HAP-1 (cell line): Measurements from ENCODE around the gene PLEKHN1.

Experiments used
- DNase-seq, 2 experiments: peaks; one replicate each; pipeline ENCODE4 v3.0.0-alpha.2; 2016 to 2020; ENCODE audit warnings: low spot score in 2 of 2
- H3K27me3 ChIP-seq: fragments of 250-450 bp; sonication (Bioruptor Pico); 2 replicates; pipeline ENCODE4 v1.5.1; 2020; ENCODE audit warnings: low read depth, mild to moderate bottlenecking, moderate library complexity
- H3K36me3 ChIP-seq: fragments of 250-450 bp; sonication (Bioruptor Pico); replicated peaks from 2 replicates; pipeline ENCODE4 v1.5.1; 2020; ENCODE audit warnings: mild to moderate bottlenecking
- H3K4me1 ChIP-seq: fragments of 250-450 bp; sonication (Bioruptor Pico); 2 replicates; pipeline ENCODE4 v1.5.1; 2020; ENCODE audit warnings: mild to moderate bottlenecking
- H3K4me3 ChIP-seq: fragments of 250-450 bp; sonication (Bioruptor Pico); 2 replicates; pipeline ENCODE4 v1.5.1; 2020; ENCODE audit warnings: mild to moderate bottlenecking, moderate library complexity
- H3K9me3 ChIP-seq: fragments of 250-450 bp; sonication (Bioruptor Pico); 2 replicates; pipeline ENCODE4 v1.5.1; 2020; ENCODE audit warnings: mild to moderate bottlenecking, moderate library complexity
- in situ Hi-C: fragments of 300-500 bp; cut with MboI; formaldehyde crosslinking; loops from 3 replicates; pipeline ENCODE4 v1.14.3; 2020; ENCODE audit warnings: low sequenced_read_pairs, inconsistent platforms, mixed read lengths

PLEKHN1 gene

GRCh38 chr1:966135-966703 lies at the start of gene PLEKHN1:
TSS of gene PLEKHN1 (plus strand) at chr1:966482. CDS start at chr1:966532, 50 bp downstream.
- no peaks in the 10 kb centered on the region for H3K9me3 ChIP-seq
- peaks cover 29% of the 10 kb centered on the region for H3K36me3 ChIP-seq
- no peaks in the 10 kb centered on the region for H3K27me3 ChIP-seq
- in situ Hi-C loops: no loop called here
- DNase-seq: peak in 1 of 2 experiments; percentile 65
- peaks cover 19% of the 10 kb centered on the region for H3K4me1 ChIP-seq
- peak within 1 kb of the TSS; percentile 44 for H3K4me3 ChIP-seq

GRCh38 chr1:917076-917459 lies 49.2 kb upstream of the PLEKHN1 start:
- peaks cover 25% of the 10 kb centered on the region for H3K4me1 ChIP-seq
- H3K27me3 ChIP-seq: no peaks in the 10 kb centered on the region
- no peak overlapping the region for H3K4me3 ChIP-seq
- no peaks in the 10 kb centered on the region for H3K36me3 ChIP-seq
- DNase-seq: peak in 1 of 2 experiments; percentile 2
- in situ Hi-C loops: no loop called here
- no peaks in the 10 kb centered on the region for H3K9me3 ChIP-seq

GRCh38 chr1:917466-918091 lies 48.7 kb upstream of the PLEKHN1 start:
- H3K9me3 ChIP-seq: no peaks in the 10 kb centered on the region
- in situ Hi-C loops: no loop called here
- H3K4me1 ChIP-seq: peaks cover 25% of the 10 kb centered on the region
- H3K27me3 ChIP-seq: no peaks in the 10 kb centered on the region
- no peak overlapping the region for H3K4me3 ChIP-seq
- no peaks in the 10 kb centered on the region for H3K36me3 ChIP-seq
- DNase-seq: peak in 1 of 2 experiments; percentile 2

- Histone ChIP-seq H3K9me3 (no peaks in the 10 kb centered on the region), H3K4me3 (no peak overlapping the region), H3K36me3 (no peaks in the 10 kb centered on the region; the same call in 1 of the 2 replicates), H3K27me3 (no peaks in the 10 kb centered on the region), H3K4me1 (peaks cover 25% of the 10 kb centered on the region)
- peak in 1 of 2 experiments; percentile 1 for DNase-seq
- in situ Hi-C loops: no loop called here
Observed at GRCh38 chr1:918353-918752, 47.9 kb upstream of the PLEKHN1 start.

- Histone ChIP-seq H3K27me3 (no peaks in the 10 kb centered on the region), H3K36me3 (no peaks in the 10 kb centered on the region; the same call in 1 of the 2 replicates), H3K9me3 (no peaks in the 10 kb centered on the region), H3K4me3 (no peak overlapping the region), H3K4me1 (peaks cover 25% of the 10 kb centered on the region)
- DNase-seq: peak in 1 of 2 experiments; percentile 2
- in situ Hi-C loops: no loop called here
Observed at GRCh38 chr1:918843-919242, 47.4 kb upstream of the PLEKHN1 start.

- Histone ChIP-seq H3K27me3 (no peaks in the 10 kb centered on the region), H3K9me3 (no peaks in the 10 kb centered on the region), H3K36me3 (no peaks in the 10 kb centered on the region; the same call in 1 of the 2 replicates), H3K4me1 (peaks cover 25% of the 10 kb centered on the region), H3K4me3 (no peak overlapping the region)
- no peak for DNase-seq
- in situ Hi-C loops: no loop called here
Observed at GRCh38 chr1:919271-919872, 46.9 kb upstream of the PLEKHN1 start.

GRCh38 chr1:920010-920409 lies 46.3 kb upstream of the PLEKHN1 start:
- in situ Hi-C loops: no loop called here
- H3K27me3 ChIP-seq: no peaks in the 10 kb centered on the region
- H3K4me1 ChIP-seq: peaks cover 25% of the 10 kb centered on the region

GRCh38 chr1:920521-920920 lies 45.8 kb upstream of the PLEKHN1 start:
- Histone ChIP-seq H3K9me3 (no peaks in the 10 kb centered on the region), H3K36me3 (no peaks in the 10 kb centered on the region; the same call in 1 of the 2 replicates), H3K4me1 (peaks cover 25% of the 10 kb centered on the region), H3K4me3 (peak overlapping the region; percentile 12), H3K27me3 (no peaks in the 10 kb centered on the region)
- no peak for DNase-seq
- in situ Hi-C loops: no loop called here

More at GRCh38 chr1:920010-920409, 46.3 kb upstream of the PLEKHN1 start:
- Histone ChIP-seq H3K36me3 (no peaks in the 10 kb centered on the region; the same call in 1 of the 2 replicates), H3K9me3 (no peaks in the 10 kb centered on the region), H3K4me3 (no peak overlapping the region)
- DNase-seq: no peak

- Histone ChIP-seq H3K36me3 (no peaks in the 10 kb centered on the region; the same call in 1 of the 2 replicates), H3K4me3 (peak overlapping the region; percentile 12), H3K27me3 (no peaks in the 10 kb centered on the region), H3K9me3 (no peaks in the 10 kb centered on the region), H3K4me1 (peaks cover 27% of the 10 kb centered on the region)
- in situ Hi-C loops: no loop called here
- peak; percentile 76 to 87 for DNase-seq
Observed at GRCh38 chr1:921011-921837, 45.1 kb upstream of the PLEKHN1 start.

- in situ Hi-C loops: no loop called here
- Histone ChIP-seq H3K36me3 (no peaks in the 10 kb centered on the region; the same call in 1 of the 2 replicates), H3K27me3 (no peaks in the 10 kb centered on the region), H3K4me1 (peaks cover 15% of the 10 kb centered on the region), H3K9me3 (no peaks in the 10 kb centered on the region), H3K4me3 (peak within 1 kb of the TSS; percentile 68)
- peak; percentile 61 to 90 for DNase-seq
Observed at GRCh38 chr1:923131-923990, 42.9 kb upstream of the PLEKHN1 start, which contains the start of gene SAMD11. TSS of gene SAMD11 (plus strand) at chr1:923923. CDS start at chr1:924432, 509 bp downstream.

GRCh38 chr1:923991-924655 lies 42.2 kb upstream of the PLEKHN1 start:
- no peak for DNase-seq
- H3K27me3 ChIP-seq: no peaks in the 10 kb centered on the region
- H3K36me3 ChIP-seq: no peaks in the 10 kb centered on the region; the same call in 1 of the 2 replicates
- peaks cover 15% of the 10 kb centered on the region for H3K4me1 ChIP-seq
- H3K4me3 ChIP-seq: peak overlapping the region; percentile 68
- no peaks in the 10 kb centered on the region for H3K9me3 ChIP-seq
- in situ Hi-C loops: no loop called here
